AG10803 (cell line): Measurements from ENCODE around the gene GLYATL3.

ENCODE experiments used
- DNase-seq: peaks from one replicate; pipeline ENCODE4 v3.0.0; 2010; ENCODE audit warnings: low read depth
- H3K4me3 ChIP-seq: 2 replicates; pipeline ENCODE4 v1.5.1; 2011; ENCODE audit warnings: mild to moderate bottlenecking, low read length, control low read depth
- TF ChIP-seq, protein P1 (sequence below): conservative IDR thresholded peaks from 2 replicates; pipeline ENCODE4 v1.5.1; 2011; ENCODE audit warnings: mild to moderate bottlenecking, low read length, control low read depth, inconsistent platforms

The GLYATL3 gene

GRCh38 chr6:49565261-49565660, 65.5 kb downstream of the GLYATL3 start:
- TF ChIP-seq, protein P1, sequence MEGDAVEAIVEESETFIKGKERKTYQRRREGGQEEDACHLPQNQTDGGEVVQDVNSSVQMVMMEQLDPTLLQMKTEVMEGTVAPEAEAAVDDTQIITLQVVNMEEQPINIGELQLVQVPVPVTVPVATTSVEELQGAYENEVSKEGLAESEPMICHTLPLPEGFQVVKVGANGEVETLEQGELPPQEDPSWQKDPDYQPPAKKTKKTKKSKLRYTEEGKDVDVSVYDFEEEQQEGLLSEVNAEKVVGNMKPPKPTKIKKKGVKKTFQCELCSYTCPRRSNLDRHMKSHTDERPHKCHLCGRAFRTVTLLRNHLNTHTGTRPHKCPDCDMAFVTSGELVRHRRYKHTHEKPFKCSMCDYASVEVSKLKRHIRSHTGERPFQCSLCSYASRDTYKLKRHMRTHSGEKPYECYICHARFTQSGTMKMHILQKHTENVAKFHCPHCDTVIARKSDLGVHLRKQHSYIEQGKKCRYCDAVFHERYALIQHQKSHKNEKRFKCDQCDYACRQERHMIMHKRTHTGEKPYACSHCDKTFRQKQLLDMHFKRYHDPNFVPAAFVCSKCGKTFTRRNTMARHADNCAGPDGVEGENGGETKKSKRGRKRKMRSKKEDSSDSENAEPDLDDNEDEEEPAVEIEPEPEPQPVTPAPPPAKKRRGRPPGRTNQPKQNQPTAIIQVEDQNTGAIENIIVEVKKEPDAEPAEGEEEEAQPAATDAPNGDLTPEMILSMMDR: no peak
- no peak overlapping the region for H3K4me3 ChIP-seq
- DNase-seq: no peak

- H3K4me3 ChIP-seq: no peak overlapping the region
- TF ChIP-seq, protein P1: no peak
- DNase-seq: no peak
Observed at GRCh38 chr6:49565855-49566254, 66.1 kb downstream of the GLYATL3 start.

GRCh38 chr6:49570474-49571079, 70.9 kb downstream of the GLYATL3 start:
- DNase-seq: no peak
- no peak overlapping the region for H3K4me3 ChIP-seq
- TF ChIP-seq, protein P1: 0 out of 2 replicates have a peak, but pooled peaks have one; percentile 10

- no peak overlapping the region for H3K4me3 ChIP-seq
- DNase-seq: no peak
Observed at GRCh38 chr6:49576618-49577017, 76.9 kb downstream of the GLYATL3 start.

More at GRCh38 chr6:49576618-49577017, 76.9 kb downstream of the GLYATL3 start:
- TF ChIP-seq, protein P1: no peak
